ENCODE measurements around the gene OBP2B.

Gene OBP2B

GRCh38 chr9:133164191-133164590 lies 44.9 kb downstream of the OBP2B start:
- no peak for DNase-seq

GRCh38 chr9:133163504-133164172 lies 45.4 kb downstream of the OBP2B start, which contains the start of gene GBGT1:
TSS of gene GBGT1 (minus strand) at chr9:133163914. CDS start at chr9:133162412, 1,502 bp downstream.
- DNase-seq: peak; percentile 56 to 62

- DNase-seq: no peak
Observed at GRCh38 chr9:133162861-133163503, 46.1 kb downstream of the OBP2B start.

GRCh38 chr9:133161547-133161950 lies 47.5 kb downstream of the OBP2B start:
- no peak for DNase-seq

GRCh38 chr9:133160742-133161546 lies 48.1 kb downstream of the OBP2B start:
- peak; percentile 90 for DNase-seq

- DNase-seq: no peak
Observed at GRCh38 chr9:133158695-133159094, 50.4 kb downstream of the OBP2B start.

Data from inflammatory macrophage (primary cell).